GM12891 (cell line): ENCODE data around the gene HMGB3.

Experiments used
- DNase-seq: peaks from one replicate; pipeline ENCODE4 v3.0.0; 2011; ENCODE audit warnings: low spot score; ENCODE audit not compliant: insufficient read length
- FAIRE-seq: peaks from 2 replicates; lab custom pipeline; 2011; peaks lifted over from hg19 to GRCh38; lab: Jason Lieb, UNC
- PAX5 ChIP-seq: IDR thresholded peaks from 2 replicates; pipeline ENCODE4 v1.6.1; 2011; ENCODE audit warnings: low read length, moderate library complexity, mild to moderate bottlenecking; ENCODE audit not compliant: insufficient read depth, severe bottlenecking
- POLR2A ChIP-seq: IDR thresholded peaks from 2 replicates; pipeline ENCODE4 v1.6.1; 2011; ENCODE audit warnings: low read depth, low read length, control low read depth
- POLR2AphosphoS5 ChIP-seq: IDR thresholded peaks from 2 replicates; pipeline ENCODE4 v1.6.1; 2011; ENCODE audit warnings: low read depth, low read length, control low read depth
- POU2F2 ChIP-seq: IDR thresholded peaks from 2 replicates; pipeline ENCODE4 v1.6.1; 2011; ENCODE audit warnings: low read depth, mild to moderate bottlenecking, control low read depth, low read length, moderate library complexity
- SPI1 ChIP-seq: IDR thresholded peaks from 2 replicates; pipeline ENCODE4 v1.6.1; 2011; ENCODE audit warnings: low read depth, low read length, control low read depth
- TAF1 ChIP-seq: IDR thresholded peaks from 2 replicates; pipeline ENCODE4 v1.6.1; 2011; ENCODE audit warnings: low read depth, low read length, control low read depth

Gene HMGB3

DNA sequence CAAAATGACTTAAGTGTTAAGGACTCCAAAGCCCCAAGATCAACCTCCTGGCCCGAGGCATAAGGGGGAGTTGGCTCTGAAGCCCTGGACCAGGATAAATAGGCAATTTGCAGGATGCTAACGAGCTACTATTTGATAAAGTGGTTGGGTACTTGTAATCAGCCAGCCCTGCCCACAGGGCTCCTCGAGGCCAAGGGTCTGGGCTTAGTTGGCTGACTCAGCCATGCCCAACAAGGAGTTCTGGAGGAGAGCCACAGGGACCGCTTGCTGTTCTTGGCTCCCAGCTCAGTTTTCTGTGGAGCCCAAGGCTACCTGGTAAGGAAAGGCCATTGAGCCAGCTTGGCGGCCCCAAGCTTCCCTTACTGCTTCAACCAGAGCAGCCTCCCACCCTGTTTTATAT is 7.8 kb downstream of the HMGB3 start:
- DNase-seq (no peak), FAIRE-seq (no peak)
- TF ChIP-seq PAX5 (no peak), SPI1 (no peak), POLR2AphosphoS5 (no peak), TAF1 (no peak), POU2F2 (no peak), POLR2A (no peak)

DNA sequence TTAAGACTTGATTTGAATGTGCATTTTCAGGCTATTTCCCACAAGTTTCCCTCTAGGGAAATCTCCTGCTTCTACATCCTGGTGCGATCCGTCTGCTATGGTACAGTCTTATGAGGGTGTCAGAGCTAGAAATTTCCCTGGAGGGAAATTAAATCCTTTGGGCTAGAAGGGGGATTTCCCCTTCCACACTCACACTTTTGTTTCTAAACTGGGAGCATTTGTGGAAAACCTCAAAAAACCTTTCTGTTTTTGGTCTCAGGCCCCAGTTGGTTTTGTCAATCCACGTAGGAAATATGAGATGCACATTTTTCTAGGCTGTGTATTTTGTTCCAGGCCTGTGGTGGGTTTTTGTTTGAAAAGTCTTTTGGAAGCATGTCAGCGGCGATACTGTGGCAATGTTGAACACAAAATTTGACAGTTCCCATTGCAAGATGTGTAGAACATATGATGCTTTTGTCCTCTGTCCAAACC is 17.8 kb downstream of the HMGB3 start:
- TF ChIP-seq PAX5, result no peak
- no peak for TF ChIP-seq SPI1
- no peak for TF ChIP-seq POLR2A
- no peak for TF ChIP-seq POLR2AphosphoS5
- no peak for TF ChIP-seq POU2F2
- TF ChIP-seq TAF1, result no peak
- FAIRE-seq, result no peak

DNA sequence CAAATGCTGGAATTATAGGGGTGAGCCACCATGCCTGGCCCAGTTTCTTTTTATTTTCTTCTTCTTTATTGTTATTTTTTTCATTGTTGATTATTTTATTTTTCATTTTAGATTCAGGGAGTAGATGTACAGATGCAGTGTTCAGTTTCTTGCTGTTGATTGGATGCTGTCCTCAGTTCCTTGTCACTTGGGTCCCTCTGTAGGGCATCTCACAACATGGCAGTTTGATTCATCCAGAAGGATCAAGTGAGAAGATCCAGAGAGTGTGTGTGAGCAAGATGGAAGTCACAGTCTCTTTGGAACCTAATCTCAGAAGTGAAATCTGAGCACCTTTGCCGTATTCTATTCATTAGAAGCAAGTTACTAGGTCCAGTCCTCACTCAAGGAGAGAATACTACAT is 20.9 kb downstream of the HMGB3 start:
- no peak for TF ChIP-seq SPI1
- no peak for TF ChIP-seq PAX5
- TF ChIP-seq TAF1, result no peak
- TF ChIP-seq POU2F2, result no peak
- TF ChIP-seq POLR2AphosphoS5, result no peak
- no peak for TF ChIP-seq POLR2A
- DNase-seq (no peak), FAIRE-seq (no peak)

More for the DNA sequence above, 17.8 kb downstream of the HMGB3 start:
- no peak for DNase-seq

DNA sequence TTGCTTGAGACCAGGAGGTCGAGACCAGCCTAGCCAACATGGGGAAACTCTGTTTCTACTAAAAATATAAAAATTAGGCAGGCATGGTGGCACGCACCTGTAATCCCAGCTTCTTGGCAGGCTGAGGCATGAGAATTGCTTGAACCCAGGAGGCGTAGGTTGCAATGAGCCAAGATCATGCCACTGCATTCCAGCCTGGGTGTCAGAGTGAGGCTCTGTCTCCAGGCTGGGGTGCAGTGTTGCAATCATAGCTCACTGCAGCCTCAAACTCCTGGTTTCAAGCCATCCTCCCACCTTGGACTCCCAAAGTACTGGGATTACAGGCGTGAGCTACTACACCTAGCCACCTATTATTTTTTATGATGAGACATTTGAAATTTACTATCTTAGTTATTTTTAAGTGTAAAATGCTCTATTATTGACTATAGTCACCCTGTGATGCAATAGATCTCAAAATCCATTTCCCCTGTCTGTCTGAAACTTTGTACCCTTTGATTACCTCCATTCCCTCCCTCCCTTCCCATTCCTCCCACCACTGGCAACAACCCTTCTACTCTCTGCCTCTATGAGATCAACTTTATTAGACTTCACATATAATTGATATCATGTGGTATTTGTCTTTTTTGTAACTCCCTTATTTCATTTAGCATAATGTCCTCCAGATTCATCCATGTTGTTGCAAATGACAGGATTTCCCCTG is 23.4 kb downstream of the HMGB3 start:
- FAIRE-seq, result no peak
- TF ChIP-seq SPI1 (no peak), POLR2AphosphoS5 (no peak), TAF1 (no peak), POU2F2 (no peak), PAX5 (no peak)
- no peak for DNase-seq

DNA sequence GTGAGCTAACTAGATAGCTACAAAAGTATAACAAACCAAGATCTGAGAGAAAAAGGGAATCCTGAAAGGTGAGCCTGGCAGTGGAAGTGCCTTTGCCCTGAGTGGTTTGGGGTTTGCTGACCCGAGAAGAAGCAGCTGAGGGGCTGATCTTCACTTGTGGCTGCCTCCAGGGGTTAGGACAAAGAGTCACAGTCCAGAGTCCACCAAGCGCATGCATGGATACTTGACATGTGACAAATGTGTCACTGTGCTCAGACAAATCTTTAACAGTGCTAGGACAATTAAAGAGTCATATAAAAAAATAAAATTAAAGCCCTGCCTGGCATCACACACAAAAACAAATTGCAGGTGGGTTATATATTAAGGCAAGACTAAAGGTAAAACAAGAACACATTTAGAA is 26.4 kb downstream of the HMGB3 start:
- FAIRE-seq (no peak), DNase-seq (no peak)
- TF ChIP-seq PAX5 (no peak), POLR2AphosphoS5 (no peak), POLR2A (no peak), TAF1 (no peak), POU2F2 (no peak), SPI1 (no peak)

DNA sequence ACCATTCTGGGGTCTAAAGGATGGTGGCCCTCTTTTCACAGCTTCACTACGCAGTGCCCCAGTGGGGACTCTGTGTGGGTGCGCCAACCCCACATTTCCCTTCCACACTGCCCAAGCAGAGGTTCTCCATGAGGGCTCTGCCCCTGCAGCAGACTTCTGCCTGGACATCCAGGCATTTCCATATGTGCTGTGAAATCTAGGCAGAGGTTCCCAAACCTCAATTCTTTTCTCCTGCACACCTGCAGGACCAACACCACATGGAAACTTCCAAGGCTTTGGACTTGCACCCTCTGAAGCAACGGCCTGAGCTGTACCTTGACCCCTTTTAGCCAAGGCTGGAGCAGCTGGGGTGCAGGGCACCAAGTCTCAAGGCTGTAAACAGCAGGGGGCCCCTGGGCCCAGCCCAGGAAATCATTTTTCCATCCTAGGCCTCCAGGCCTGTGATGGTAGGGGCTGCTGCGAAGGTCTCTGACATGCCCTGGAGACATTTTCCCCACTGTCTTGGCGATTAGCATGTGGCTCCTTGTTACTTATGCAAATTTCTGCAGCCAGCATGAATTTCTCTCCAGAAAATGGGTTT is 30.1 kb downstream of the HMGB3 start:
- FAIRE-seq, result no peak
- TF ChIP-seq TAF1 (no peak), POLR2AphosphoS5 (no peak), PAX5 (no peak), POLR2A (no peak), SPI1 (no peak), POU2F2 (no peak)
- DNase-seq, result no peak

DNA sequence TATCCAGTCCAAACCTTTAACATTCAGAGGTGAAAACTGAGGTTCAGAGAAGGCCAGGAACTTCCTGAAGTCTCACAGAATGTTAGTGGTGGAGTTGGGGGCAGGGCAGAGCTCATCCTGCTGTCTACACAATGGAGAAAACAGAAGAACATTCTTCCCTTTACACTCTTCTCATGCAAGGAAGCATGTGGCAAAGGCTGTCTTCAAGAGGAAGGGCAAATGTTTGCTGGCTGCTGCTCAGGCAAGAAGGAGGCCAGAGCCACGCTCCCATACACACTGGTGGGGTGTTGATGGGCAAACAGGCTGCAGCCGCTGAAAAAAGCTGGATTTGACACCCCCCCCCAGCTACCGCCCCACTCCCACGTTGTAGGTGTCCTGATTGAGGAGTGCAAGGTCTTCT is 32.5 kb downstream of the HMGB3 start:
- FAIRE-seq (peak; percentile 20), DNase-seq (no peak)
- TF ChIP-seq POLR2A, result no peak
- no peak for TF ChIP-seq TAF1
- TF ChIP-seq SPI1, result no peak
- no peak for TF ChIP-seq PAX5
- no peak for TF ChIP-seq POLR2AphosphoS5
- no peak for TF ChIP-seq POU2F2

DNA sequence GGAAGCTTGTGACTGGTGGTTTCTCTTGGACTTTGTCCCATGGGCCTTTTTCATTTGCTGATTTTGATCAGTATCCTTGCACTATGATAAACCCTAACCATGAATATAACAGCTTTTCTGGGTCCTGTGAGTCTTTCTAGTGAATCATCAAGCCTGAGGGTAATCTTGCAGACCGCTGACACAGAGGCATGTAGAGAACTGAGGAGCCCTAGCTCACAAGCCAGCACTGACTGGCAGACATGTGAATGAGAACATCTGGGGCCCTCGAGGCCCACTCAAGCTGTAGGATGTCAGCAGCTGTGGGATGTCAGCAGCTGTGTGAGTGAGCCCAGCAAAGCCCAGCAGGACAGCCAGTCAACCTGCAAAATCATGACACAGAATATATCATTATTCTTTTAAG is 36.7 kb downstream of the HMGB3 start:
- FAIRE-seq, result no peak
- TF ChIP-seq TAF1, result no peak
- TF ChIP-seq POLR2A, result no peak
- no peak for TF ChIP-seq POU2F2
- TF ChIP-seq PAX5, result no peak
- no peak for TF ChIP-seq POLR2AphosphoS5
- TF ChIP-seq SPI1, result no peak
- no peak for DNase-seq

DNA sequence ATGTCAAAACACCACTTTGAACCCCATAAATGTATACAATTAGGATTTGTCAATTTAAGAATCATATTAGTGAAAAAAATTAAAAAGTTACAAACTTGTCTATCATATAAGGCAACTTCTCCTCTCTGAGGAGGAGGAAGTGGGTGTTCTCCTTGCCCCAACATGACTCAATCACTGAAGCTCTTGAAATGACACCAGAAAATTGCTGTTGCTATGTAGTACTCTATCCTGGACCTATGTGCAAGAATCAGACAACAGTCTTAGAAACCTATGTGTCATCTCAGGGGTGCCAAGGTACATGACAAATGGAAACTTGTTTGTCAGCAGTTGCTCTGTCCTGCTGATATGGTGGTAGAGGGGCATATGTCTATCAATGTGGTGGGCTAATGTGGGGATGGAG is 47.7 kb downstream of the HMGB3 start:
- no peak for TF ChIP-seq POLR2AphosphoS5
- no peak for TF ChIP-seq TAF1
- no peak for TF ChIP-seq POLR2A
- no peak for TF ChIP-seq SPI1
- TF ChIP-seq PAX5, result no peak
- TF ChIP-seq POU2F2, result no peak
- FAIRE-seq (no peak), DNase-seq (no peak)

DNA sequence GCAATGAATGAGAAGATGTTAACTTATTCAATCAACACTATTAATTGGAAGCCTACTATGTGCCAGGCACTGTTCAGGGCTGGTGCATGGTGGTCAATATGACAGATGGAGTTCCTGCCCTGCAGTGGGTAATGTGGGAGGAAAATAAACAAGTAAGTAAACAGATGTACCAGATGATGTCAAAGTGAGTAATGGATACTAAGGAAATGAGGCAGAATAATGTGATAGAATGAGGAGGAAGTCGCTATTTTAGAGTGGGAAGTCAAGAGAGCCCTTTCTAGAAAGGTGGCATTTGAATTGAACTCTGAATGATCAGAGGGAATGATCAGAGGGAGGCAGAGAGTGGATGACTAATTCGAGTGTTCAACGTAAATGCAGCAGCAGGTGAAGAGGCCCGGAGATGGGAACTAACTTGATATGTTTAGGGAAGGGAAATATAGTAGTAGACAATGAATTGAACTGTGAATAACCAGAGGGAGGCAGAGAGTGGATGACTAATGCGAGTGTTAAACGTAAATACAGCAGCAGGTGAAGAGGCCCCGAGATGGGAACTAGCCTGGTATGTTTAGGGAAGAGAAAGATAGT is 48.3 kb downstream of the HMGB3 start:
- DNase-seq (no peak), FAIRE-seq (no peak)
- TF ChIP-seq SPI1 (no peak), POLR2A (no peak), TAF1 (no peak), PAX5 (no peak), POU2F2 (no peak), POLR2AphosphoS5 (no peak)
